Panc1 (cell line): ENCODE results near the gene ITGB6. TPM values are rescaled to one million over a fixed set of nuclear protein-coding genes. Genes with fewer than 3 reads are reported as not detected.
A peak's percentile ranks its signal among the peaks of the same experiment; 100 is the strongest.

ENCODE experiments used
- ATAC-seq: fragments of 200-7000 bp; cut with Tn5 transposase; 2 replicates; pipeline ENCODE4 v1.9.1; 2020; ENCODE audit warnings: mild to moderate bottlenecking, moderate library complexity
- BruUV-seq: library from RNA; stranded (reverse); fragments of 400-500 nt; replicated peaks from 2 replicates; lab custom pipeline; 2021; lab: Mats Ljungman, UMichigan
- CTCF ChIA-PET: fragments of 300-600 bp; sonication (Branson Sonifier 250); formaldehyde crosslinking; loops from one replicate; lab custom pipeline; 2022; ENCODE audit warnings: antibody characterized with exemption; lab: Charles Lee
- POLR2A ChIA-PET: fragments of 300-600 bp; sonication (Branson Sonifier 250); formaldehyde crosslinking; loops from one replicate; lab custom pipeline; 2022; ENCODE audit warnings: antibody characterized with exemption; lab: Charles Lee
- DNase-seq: peaks from one replicate; pipeline ENCODE4 v3.0.0-alpha.2; 2010; ENCODE audit warnings: low read depth, low spot score
- H3K27ac ChIP-seq: 2 replicates; pipeline ENCODE4 v1.5.1; 2011; ENCODE audit warnings: mild to moderate bottlenecking, low read length, inconsistent platforms
- H3K27me3 ChIP-seq: fragments of 200-500 bp; sonication (Bioruptor generic); 2 replicates; pipeline ENCODE4 v1.6.0; 2014; ENCODE audit warnings: low read length, inconsistent platforms; ENCODE audit not compliant: control insufficient read depth, insufficient read depth
- H3K36me3 ChIP-seq: fragments of 200-500 bp; sonication (Bioruptor generic); 2 replicates; pipeline ENCODE4 v1.5.1; 2014; ENCODE audit warnings: inconsistent platforms, mild to moderate bottlenecking, low read length, moderate library complexity; ENCODE audit not compliant: control insufficient read depth, insufficient read depth
- H3K4me1 ChIP-seq: 2 replicates; pipeline ENCODE4 v1.5.1; 2011; ENCODE audit warnings: inconsistent platforms, mild to moderate bottlenecking, low read length, moderate library complexity; ENCODE audit not compliant: control insufficient read depth, insufficient read depth
- H3K4me3 ChIP-seq, 2 experiments: 2 replicates each; pipeline ENCODE4 v1.5.1; 2011 to 2012; ENCODE audit warnings: low read depth in 2 of 2, low read length in 2 of 2, mild to moderate bottlenecking in 2 of 2, inconsistent platforms in 1 of 2, moderate library complexity in 1 of 2
- H3K9me3 ChIP-seq: fragments of 200-500 bp; sonication (Bioruptor generic); 2 replicates; pipeline ENCODE4 v1.5.1; 2014; ENCODE audit warnings: low read depth, mild to moderate bottlenecking, inconsistent platforms, low read length, moderate library complexity; ENCODE audit not compliant: control insufficient read depth, insufficient read depth
- POLR2AphosphoS5 ChIP-seq: IDR thresholded peaks from 2 replicates; pipeline ENCODE4 v1.6.1; 2012; ENCODE audit warnings: mild to moderate bottlenecking, low read depth, low read length, moderate library complexity
- SIN3A ChIP-seq: IDR thresholded peaks from 2 replicates; pipeline ENCODE4 v1.6.1; 2012; ENCODE audit warnings: low read depth, mild to moderate bottlenecking, low read length, moderate library complexity, borderline replicate concordance; ENCODE audit not compliant: insufficient read depth
- TCF7L2 ChIP-seq: IDR thresholded peaks from 2 replicates; pipeline ENCODE4 v1.6.1; 2011; ENCODE audit warnings: mild to moderate bottlenecking, low read depth, low read length, inconsistent platforms
- in situ Hi-C: cut with HindIII; loops from 2 replicates; pipeline ENCODE4 v1.10.0; 2016; ENCODE audit warnings: low sequenced_read_pairs, low pct_unique_long_range_greater_than_20kb
- intact Hi-C: fragments of 100-400 bp; cut with micrococcal nuclease; formaldehyde crosslinking; loops from one replicate; pipeline ENCODE4 v1.10.0; 2022; ENCODE audit not compliant: unreplicated experiment
- total RNA-seq: library from RNA; stranded (reverse); gene quantifications from one replicate; pipeline ENCODE4 v1.2.1, GENCODE V29; 2021; ENCODE audit not compliant: unreplicated experiment
- TF ChIP-seq, protein P1 (sequence below), 2 experiments: IDR thresholded peaks; 2 replicates each; pipeline ENCODE4 v1.6.1; 2011 to 2012; ENCODE audit warnings: low read depth in 2 of 2, control low read depth in 1 of 2, low read length in 1 of 2, mild to moderate bottlenecking in 1 of 2, moderate library complexity in 1 of 2; ENCODE audit not compliant: insufficient read depth in 1 of 2
- TF ChIP-seq, protein P2 (sequence below): fragments of 450-650 bp; IDR thresholded peaks from 2 replicates; pipeline ENCODE4 v1.5.1; 2017; ENCODE audit warnings: mild to moderate bottlenecking

The ITGB6 gene
- total RNA-seq, 1 experiment from 2014 or later, result 0.08 TPM

DNA sequence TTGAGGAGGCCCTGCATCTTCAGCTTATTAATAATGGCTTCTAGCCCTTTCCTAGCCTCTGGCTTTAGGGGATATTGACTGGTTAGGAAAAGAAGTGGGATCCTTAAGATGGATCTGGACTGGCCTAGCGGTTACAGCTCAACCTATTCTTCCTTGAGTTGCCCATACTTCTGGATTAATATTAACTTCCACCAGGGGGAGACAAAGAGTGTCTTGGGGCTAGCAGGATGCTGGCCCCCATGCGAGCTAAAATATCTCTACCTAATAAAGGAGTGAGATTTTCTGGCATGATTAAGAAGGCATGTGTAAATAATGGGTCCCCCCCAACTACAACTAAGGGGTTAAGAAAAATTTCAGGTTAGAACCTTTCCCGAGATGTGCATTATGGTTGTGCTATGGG is 114.4 kb downstream of the ITGB6 start:
- ChIA-PET POLR2A (no interaction called here), CTCF (no interaction called here)
- DNase-seq (no peak), ATAC-seq (no peak)
- TF ChIP-seq, protein P1, sequence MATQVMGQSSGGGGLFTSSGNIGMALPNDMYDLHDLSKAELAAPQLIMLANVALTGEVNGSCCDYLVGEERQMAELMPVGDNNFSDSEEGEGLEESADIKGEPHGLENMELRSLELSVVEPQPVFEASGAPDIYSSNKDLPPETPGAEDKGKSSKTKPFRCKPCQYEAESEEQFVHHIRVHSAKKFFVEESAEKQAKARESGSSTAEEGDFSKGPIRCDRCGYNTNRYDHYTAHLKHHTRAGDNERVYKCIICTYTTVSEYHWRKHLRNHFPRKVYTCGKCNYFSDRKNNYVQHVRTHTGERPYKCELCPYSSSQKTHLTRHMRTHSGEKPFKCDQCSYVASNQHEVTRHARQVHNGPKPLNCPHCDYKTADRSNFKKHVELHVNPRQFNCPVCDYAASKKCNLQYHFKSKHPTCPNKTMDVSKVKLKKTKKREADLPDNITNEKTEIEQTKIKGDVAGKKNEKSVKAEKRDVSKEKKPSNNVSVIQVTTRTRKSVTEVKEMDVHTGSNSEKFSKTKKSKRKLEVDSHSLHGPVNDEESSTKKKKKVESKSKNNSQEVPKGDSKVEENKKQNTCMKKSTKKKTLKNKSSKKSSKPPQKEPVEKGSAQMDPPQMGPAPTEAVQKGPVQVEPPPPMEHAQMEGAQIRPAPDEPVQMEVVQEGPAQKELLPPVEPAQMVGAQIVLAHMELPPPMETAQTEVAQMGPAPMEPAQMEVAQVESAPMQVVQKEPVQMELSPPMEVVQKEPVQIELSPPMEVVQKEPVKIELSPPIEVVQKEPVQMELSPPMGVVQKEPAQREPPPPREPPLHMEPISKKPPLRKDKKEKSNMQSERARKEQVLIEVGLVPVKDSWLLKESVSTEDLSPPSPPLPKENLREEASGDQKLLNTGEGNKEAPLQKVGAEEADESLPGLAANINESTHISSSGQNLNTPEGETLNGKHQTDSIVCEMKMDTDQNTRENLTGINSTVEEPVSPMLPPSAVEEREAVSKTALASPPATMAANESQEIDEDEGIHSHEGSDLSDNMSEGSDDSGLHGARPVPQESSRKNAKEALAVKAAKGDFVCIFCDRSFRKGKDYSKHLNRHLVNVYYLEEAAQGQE (IDR thresholded peaks at IDR 0.05; ENCODE audit: insufficient read depth in 1 of 2, low read depth in 2 of 2, low read length in 1 of 2), result no peak
- TF ChIP-seq SIN3A, result no peak
- no peak for TF ChIP-seq TCF7L2
- TF ChIP-seq, protein P2, sequence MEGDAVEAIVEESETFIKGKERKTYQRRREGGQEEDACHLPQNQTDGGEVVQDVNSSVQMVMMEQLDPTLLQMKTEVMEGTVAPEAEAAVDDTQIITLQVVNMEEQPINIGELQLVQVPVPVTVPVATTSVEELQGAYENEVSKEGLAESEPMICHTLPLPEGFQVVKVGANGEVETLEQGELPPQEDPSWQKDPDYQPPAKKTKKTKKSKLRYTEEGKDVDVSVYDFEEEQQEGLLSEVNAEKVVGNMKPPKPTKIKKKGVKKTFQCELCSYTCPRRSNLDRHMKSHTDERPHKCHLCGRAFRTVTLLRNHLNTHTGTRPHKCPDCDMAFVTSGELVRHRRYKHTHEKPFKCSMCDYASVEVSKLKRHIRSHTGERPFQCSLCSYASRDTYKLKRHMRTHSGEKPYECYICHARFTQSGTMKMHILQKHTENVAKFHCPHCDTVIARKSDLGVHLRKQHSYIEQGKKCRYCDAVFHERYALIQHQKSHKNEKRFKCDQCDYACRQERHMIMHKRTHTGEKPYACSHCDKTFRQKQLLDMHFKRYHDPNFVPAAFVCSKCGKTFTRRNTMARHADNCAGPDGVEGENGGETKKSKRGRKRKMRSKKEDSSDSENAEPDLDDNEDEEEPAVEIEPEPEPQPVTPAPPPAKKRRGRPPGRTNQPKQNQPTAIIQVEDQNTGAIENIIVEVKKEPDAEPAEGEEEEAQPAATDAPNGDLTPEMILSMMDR, result peak; percentile 60
- H3K36me3 ChIP-seq, result no peaks in the 10 kb centered on the region
- BruUV-seq, result no TSS peak
- intact Hi-C loops (no loop called here), in situ Hi-C loops (no loop called here)
- no peak overlapping the region for H3K4me3 ChIP-seq
- no peaks in the 10 kb centered on the region for H3K4me1 ChIP-seq
- no peak overlapping the region for H3K27ac ChIP-seq
- H3K27me3 ChIP-seq, result no peaks in the 10 kb centered on the region
- H3K9me3 ChIP-seq, result peaks cover 13% of the 10 kb centered on the region; the same call in 1 of the 2 replicates

DNA sequence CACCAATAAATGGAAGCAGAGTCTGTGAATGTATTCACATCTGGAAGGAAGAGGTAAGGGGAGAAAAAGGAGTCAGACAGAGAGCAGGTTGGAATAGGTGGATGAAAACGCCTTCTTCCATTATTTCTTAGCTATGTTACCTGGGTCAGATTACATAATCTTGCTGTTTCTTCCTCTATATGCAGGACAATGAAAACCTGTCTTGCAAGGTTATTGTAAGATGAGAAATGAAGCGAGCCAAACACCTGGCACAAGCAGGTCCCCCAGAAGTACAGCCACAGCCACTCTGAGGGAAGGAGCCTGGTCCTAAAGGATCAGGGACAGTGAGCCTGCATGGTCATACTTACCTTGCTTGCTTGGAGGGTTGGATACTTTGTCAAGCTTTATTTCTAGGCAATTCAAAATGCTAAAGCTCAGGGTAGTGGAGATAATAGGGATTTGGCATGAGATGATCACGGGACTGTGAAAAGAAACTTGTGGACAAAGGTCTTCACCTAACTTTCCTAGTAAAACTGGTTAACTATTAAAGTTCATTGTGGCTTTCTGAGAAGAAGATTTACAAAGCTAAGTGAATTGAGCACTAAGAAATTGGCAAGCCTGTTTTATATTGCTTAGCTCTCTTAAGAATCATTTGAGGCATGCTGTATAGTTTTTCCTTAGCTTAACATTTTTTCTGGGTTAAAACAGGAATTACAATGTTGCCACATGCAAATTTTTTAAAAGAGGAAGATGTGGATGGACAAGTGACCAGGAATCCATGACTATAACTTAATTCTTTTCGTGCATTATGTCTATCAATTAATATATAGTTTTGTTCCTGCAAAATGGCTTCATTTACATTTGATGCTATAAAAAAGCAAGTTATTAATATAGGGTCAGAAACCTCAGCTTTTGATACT is 121.9 kb downstream of the ITGB6 start:
- no peaks in the 10 kb centered on the region for H3K9me3 ChIP-seq
- ChIA-PET CTCF (no interaction called here), POLR2A (interaction anchor here (0.5 kb wide), 1 partner anchor 358 kb away, joined by 6 read pairs; no protein-coding TSS in a partner anchor)
- in situ Hi-C loops, result no loop called here
- H3K27ac ChIP-seq, result no peak overlapping the region
- no peak overlapping the region for H3K4me3 ChIP-seq
- intact Hi-C loops, result no loop called here
- no peaks in the 10 kb centered on the region for H3K27me3 ChIP-seq
- no peak for ATAC-seq
- no TSS peak for BruUV-seq
- H3K4me1 ChIP-seq, result no peaks in the 10 kb centered on the region
- no peak for DNase-seq
- H3K36me3 ChIP-seq, result no peaks in the 10 kb centered on the region
- no peak for TF ChIP-seq SIN3A
- no peak for TF ChIP-seq TCF7L2
- no peak for TF ChIP-seq POLR2AphosphoS5
- TF ChIP-seq, protein P2, result no peak
- TF ChIP-seq, protein P1 (IDR thresholded peaks at IDR 0.05; ENCODE audit: insufficient read depth in 1 of 2, low read depth in 2 of 2, low read length in 1 of 2), result no peak
